Ramos (cell line): Measurements from ENCODE around the gene TPSAB1.

Source experiments
- in situ Hi-C: fragments of 300-500 bp; cut with MboI; formaldehyde crosslinking; loops from one replicate; pipeline ENCODE4 v1.14.3; 2022; ENCODE audit warnings: low sequenced_read_pairs; ENCODE audit not compliant: unreplicated experiment

Gene TPSAB1

GRCh38 chr16:1209081-1209480 lies 31.4 kb upstream of the TPSAB1 start:
- in situ Hi-C loops = no loop called here

- in situ Hi-C loops = no loop called here
Measured at GRCh38 chr16:1210461-1210860, 30.0 kb upstream of the TPSAB1 start.

GRCh38 chr16:1211451-1212268 lies 28.8 kb upstream of the TPSAB1 start:
- in situ Hi-C loops = no loop called here

DNA sequence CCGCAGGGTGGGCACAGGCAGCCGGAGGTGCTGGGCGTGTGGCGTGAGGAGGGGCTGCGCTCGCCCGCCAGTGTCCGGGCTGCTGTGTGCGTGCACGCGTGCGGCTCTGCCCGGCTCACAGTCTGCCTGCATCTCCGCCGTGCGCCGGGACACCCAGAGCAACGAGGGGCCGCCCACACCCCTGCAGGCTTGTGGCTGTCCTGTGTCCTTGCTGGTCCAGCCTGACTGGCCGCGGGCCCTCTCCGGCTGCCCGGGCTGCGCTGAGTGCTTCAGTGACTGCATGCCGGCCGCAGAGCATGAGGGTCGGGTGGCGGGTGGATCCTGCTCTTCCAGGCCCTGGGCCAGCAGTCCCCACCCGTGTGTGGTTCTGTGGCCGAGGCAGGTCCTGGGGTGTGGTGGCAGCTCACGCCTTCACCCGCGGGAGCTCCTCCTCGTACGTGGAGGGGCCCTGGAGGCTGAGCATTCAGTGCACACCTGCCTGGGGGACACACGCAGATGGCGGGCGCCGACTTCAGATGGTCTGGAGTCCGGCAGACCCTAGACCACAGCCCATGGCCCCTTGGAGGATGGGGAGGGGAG lies 27.8 kb upstream of the TPSAB1 start:
- in situ Hi-C loops = no loop called here

- in situ Hi-C loops = no loop called here
Measured at GRCh38 chr16:1213231-1213630, 27.3 kb upstream of the TPSAB1 start.

- in situ Hi-C loops = no loop called here
Measured at GRCh38 chr16:1213796-1214372, 26.6 kb upstream of the TPSAB1 start.

DNA sequence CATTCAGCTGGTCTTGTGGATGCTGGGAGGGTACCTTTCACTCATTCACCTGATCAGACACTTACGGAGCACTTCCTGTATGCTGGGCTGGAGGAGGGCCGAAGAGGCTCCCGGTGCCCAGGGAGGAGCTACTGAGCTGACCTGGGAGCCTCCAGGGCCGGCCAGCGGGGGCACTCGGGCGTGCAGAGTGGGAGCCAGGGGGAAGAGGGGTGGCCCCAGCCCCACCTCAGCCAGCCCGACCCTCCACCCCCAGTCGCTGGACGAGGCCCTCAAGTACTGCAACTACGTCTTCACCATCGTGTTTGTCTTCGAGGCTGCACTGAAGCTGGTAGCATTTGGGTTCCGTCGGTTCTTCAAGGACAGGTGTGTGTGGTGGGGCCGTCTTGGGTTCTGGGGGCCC lies 25.8 kb upstream of the TPSAB1 start:
- in situ Hi-C loops = no loop called here

DNA sequence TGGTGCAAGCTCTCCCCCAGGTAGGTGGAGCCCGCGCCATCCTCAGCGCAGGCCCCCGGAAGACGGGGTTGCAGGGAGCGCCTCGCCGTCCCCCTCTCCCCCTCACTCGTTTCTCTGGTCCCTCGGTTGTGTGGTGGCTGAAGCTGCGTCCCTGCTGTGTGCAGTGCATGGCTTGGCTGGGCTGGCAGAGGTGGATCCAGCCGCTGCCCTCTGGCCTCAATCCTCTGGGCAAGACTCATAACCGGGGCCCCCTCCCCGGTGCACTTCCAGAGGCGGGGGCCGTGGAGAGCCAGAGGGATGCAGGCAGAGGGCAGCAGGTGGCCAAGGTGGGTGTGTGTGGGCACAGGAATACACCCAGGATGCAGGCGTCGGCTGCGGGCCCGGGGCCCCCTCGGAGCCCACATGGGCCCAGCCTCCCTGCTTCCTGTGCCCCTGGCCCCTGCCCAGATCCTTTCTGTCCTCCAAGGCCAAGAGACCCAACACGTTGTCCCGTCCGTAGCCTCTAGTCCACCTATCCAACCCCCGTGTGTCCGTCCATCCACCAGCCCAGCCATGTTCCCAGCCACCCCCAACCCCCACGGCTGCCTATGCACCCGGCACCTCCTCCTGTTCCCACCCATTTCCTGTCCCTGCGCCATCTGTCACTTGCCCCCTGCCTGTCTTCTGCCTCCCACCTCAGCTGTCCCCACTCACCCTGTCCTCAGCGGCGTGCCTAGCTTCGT lies 24.8 kb upstream of the TPSAB1 start:
- in situ Hi-C loops = no loop called here

DNA sequence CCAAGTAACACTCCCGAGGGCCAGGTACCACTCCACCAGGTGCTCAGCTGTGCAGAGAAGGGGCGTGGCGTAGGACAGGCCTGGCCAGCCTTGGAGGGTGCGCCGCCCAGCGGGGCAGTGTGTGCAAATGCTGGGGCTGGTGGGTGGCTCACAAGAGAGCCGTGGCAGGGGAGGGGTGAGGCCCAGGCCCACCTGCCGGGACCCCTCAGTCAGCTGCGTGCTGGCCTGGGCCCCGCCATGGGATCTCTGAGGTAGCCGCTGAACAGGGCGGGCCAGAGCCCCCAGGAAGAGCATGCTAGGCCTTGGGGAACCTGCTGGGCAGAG lies 24.2 kb upstream of the TPSAB1 start:
- in situ Hi-C loops = no loop called here

DNA sequence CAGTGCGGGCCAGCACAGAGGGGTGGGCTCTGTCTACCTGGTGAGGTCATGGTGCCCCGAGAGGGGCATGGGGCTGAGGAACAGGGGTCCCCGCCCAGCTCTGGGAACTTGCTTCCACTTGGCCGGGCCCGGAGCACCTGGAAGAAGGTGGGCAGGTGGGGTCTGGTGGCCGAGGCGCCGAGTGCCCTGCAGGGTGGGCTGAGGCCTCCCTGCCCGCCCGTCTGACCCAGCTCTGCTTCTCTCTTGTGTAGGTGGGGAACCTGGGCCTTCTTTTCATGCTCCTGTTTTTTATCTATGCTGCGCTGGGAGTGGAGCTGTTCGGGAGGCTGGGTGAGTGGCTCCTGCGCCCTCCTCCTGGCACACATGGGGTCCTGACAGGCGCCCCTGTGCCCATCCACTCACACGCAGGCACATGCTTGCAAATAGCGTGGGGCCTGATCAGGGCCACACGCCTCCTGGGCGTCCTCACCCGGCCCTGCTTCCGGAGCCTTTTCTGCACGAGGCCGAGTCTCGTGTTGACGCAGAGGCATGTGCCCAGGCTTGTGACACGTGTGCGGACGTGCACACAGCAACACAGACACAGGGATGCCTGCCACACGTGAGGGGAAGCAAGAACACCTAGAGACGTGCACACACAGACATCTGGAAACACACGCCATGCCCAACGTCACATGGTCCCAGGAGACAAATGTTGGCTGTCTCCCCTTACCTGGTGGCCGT lies 23.7 kb upstream of the TPSAB1 start:
- in situ Hi-C loops = no loop called here

GRCh38 chr16:1217526-1217925 lies 23.0 kb upstream of the TPSAB1 start:
- in situ Hi-C loops = no loop called here

DNA sequence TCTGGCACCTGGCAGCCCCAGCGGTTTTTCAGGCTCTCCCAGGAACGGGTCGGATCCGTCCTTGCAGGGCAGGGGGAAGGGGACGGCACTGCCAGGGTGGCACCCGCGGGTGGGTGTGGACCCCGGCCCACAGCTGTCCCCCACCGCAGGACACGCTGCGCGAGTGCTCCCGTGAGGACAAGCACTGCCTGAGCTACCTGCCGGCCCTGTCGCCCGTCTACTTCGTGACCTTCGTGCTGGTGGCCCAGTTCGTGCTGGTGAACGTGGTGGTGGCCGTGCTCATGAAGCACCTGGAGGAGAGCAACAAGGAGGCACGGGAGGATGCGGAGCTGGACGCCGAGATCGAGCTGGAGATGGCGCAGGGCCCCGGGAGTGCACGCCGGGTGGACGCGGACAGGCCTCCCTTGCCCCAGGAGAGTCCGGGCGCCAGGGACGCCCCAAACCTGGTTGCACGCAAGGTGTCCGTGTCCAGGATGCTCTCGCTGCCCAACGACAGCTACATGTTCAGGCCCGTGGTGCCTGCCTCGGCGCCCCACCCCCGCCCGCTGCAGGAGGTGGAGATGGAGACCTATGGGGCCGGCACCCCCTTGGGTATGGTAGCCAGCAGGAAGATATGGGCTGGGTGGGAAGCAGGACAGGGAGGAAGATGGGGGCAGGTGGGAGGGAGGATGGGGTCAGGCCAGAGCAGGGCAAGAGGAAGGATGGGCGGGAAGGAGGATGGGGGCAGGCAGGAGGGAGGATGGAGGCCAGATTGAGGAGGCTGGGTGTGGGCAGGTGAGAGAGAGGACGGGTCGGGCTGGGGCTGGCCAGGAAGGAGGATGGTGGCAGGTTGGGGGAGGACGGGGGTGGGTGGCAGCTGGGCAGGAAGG lies 22.2 kb upstream of the TPSAB1 start:
- in situ Hi-C loops = no loop called here

- in situ Hi-C loops = no loop called here
Measured at GRCh38 chr16:1218930-1219611, 21.4 kb upstream of the TPSAB1 start.

GRCh38 chr16:1220098-1220728 lies 20.3 kb upstream of the TPSAB1 start:
- in situ Hi-C loops = no loop called here

DNA sequence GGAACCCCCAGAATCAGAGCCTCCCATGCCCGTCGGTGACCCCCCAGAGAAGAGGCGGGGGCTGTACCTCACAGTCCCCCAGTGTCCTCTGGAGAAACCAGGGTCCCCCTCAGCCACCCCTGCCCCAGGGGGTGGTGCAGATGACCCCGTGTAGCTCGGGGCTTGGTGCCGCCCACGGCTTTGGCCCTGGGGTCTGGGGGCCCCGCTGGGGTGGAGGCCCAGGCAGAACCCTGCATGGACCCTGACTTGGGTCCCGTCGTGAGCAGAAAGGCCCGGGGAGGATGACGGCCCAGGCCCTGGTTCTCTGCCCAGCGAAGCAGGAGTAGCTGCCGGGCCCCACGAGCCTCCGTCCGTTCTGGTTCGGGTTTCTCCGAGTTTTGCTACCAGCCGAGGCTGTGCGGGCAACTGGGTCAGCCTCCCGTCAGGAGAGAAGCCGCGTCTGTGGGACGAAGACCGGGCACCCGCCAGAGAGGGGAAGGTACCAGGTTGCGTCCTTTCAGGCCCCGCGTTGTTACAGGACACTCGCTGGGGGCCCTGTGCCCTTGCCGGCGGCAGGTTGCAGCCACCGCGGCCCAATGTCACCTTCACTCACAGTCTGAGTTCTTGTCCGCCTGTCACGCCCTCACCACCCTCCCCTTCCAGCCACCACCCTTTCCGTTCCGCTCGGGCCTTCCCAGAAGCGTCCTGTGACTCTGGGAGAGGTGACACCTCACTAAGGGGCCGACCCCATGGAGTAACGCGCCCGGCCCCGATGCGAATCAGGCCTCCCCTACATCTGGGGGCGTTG lies 19.5 kb upstream of the TPSAB1 start:
- in situ Hi-C loops = no loop called here

DNA sequence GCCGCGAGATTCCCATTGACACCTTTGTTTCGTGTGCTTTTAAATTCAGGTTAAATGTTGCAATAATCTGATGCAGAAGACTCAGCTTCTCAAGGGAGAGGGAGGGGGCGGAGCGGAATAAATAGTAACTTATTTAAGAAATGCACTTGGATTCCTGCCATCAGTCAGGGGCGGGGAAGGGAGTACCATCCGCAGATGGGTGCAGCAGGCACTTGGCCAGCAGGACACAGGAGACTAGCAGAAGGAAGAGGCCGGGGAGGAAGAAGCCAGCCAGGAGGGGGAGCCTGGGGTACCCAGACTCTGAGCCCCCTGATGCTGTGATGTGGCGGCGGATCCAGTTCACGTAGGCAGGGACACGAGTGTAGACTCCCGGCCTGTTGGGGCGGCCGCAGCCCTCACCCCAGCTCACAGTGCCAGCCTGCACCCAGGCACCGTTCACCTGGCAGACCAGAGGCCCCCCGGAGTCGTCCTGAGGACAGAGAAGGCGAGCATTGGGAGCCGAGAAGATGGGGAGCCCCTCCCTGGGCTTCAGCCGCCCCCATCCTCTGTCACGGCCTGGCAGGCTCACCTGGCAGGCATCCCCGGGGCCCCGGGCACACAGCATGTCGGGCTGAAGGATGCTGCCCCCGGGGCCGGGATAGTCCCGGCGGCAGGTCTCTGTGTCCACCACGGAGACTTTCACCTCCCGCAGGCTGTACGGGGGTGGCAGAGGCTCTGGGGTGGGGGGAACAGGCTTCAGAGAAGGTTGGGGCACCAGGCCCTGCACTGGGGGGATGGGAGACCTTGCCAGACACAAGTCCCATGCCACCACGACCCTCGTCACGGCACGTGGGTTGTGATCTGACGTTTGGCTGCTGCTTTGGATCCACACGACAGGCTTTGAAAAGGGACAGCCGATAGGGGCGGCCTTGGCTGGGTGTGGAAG lies 18.6 kb upstream of the TPSAB1 start:
- in situ Hi-C loops = no loop called here
